CD4-positive, alpha-beta T cell treated with Interleukin-10 for 1 hour (primary cell): ENCODE measurements around the gene MAGEA9B.
"Not testable (repeated sequence)": the region's sequence is repeated elsewhere in the genome, so short reads cannot be mapped to it uniquely, and the experiment has no call there.

Experiments used
- DNase-seq: peaks from one replicate; pipeline ENCODE4 v3.0.0-alpha.2; 2020

The MAGEA9B gene, protein sequence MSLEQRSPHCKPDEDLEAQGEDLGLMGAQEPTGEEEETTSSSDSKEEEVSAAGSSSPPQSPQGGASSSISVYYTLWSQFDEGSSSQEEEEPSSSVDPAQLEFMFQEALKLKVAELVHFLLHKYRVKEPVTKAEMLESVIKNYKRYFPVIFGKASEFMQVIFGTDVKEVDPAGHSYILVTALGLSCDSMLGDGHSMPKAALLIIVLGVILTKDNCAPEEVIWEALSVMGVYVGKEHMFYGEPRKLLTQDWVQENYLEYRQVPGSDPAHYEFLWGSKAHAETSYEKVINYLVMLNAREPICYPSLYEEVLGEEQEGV

DNA sequence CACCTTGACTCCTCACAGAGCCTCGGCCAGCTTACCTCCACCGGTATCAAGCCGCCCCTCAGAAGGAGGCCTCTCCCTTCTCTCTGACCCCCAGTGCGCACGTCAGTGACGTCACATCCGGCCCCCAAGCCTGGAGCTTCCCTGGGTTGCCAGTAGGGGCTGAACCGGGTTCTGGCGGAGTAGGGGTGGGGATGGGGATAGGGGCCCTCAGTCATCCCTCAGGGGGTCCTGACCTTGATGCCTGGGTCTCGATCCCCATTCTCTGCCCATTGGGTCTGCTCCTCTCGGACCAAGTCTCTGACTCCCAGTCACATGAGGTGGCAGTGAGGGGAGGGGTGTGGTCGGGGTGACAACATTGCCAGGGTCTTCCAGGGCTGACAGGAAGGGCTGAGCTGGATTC lies at the start of gene MAGEA9B:
Gene MAGEA9B, minus strand, starts transcription at position 101 of the 400 bp plus-strand sequence. CDS start 4,280 bp downstream, outside the sequence.
- not testable (repeated sequence) for DNase-seq

- no peak for DNase-seq
Observed at GRCh38 chrX:149633511-149633910, 46.3 kb upstream of the MAGEA9B start.

DNA sequence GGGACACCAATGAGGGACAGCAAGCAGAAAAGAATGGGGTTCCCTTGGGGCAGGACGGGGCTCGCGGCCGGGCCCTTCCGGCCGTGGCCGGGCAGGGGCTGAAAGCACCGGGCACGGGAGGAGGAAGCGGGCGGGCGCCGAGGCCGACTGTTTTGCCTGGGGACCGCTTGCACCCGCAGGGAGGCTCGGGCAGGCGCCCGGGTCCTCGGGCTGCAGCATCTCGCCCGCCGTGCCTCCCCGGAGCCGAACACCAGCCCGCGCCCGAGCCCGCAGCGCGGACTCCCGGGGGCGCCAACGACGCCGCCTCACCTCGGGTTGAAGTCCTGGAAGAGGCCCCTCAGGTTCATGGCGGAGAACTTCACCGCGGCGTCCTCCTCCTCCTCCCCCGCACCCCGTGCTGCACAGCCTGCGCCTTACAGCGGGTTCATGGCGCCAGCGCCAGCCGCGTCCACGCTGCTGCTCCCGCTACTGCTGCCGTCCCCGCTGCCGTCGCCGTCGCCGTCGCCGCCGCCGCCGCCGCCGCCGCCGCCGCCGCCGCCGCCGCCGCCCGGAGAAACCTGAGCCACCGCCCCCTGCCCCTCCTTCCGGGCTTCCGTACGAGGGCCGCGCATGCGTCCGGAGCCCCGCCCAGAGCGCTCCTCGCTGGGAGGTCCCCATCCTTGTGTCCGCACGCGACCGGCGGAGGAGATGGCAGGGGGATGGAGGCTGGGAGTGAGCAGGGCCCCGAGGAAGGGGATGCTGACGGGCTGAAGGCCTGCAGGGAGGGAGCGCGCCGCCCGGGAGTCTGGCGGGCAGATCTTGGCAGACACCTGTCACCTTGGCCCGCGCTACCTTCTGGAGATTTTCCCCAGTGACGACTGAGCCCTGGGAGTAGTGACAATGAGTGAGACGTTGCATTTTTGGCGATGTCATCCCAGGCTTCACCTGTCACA lies 44.2 kb upstream of the MAGEA9B start, which contains the start of gene TMEM185A:
Gene TMEM185A, minus strand, starts transcription at position 559 of the 932 bp plus-strand sequence. Its CDS starts 212 bp downstream, at position 347.
- DNase-seq = peak; percentile 79

DNA sequence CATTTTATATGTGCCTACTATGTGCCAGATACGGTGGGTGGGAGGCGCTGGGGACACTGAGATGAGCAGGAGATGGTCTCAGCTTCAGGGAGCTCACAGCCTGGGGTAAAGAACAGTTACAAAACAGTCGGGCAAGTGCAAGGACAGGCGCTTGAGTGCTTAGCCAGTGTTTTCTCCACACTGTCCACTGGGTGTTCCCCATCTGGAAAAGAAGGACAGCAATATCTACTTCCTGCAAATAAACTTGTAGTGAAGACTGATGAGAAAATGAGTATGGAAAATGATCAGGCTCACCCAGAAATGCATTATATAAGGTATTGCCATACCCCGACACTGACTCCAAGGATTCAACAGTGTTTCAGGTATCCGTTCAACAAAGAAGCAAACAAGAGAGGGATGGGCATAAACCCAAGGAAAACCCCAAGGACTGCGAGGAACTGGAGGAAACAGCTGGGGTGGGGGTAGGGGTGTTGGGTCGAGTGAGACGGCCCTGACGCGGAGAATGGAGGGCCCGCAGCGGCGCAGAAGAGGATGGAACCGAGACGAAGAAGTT lies 43.5 kb upstream of the MAGEA9B start:
- no peak for DNase-seq

DNA sequence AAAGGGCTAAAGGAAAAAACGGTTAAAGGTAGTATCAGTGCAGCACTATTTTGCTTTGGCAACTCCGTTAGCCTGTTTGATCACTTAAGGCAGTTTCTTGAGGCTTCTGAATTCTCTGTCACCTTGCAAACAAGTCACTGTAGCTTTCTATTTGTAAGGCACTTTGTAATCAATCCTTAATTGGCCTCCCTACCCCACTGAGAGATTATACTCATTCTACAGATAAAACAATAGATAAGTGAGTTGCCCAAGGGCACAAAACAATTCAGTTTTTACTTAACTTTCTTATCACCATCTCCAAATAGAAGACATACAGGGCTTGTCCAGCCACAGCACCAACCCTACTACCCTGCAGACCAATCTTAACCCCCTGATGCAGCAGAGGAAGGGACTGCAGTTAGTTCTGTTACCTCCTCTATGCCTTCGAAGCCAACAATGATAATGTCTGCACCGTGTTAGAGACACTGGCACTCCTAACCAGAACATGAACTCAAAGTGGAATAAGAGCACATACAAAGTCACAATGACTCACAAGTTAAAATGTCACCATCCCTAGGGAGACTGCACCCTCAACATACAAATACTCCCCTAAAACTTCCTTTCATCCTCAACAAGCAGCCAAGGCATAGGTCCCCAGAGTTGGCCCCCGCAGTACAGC lies 42.6 kb upstream of the MAGEA9B start:
- DNase-seq = no peak

- no peak for DNase-seq
Observed at GRCh38 chrX:149628768-149629167, 41.5 kb upstream of the MAGEA9B start.

DNA sequence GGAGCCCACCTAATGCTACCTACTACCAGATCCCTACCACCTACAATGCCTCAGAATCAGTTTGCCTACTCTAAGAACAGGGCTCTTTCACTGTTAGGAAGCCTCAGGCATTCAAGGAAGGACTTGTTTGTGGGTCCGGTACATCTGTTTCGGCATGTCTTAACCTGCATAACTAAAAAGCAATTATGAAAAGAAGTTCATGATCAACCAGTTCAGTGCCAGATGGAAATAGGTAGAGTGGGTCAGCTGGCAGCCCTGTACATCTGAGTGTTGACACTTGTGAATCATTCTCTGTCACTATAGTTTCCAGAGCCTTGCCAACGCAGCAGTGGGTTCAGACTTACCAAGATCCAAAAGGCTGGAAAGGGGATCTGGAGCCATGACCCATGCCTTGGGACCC lies 41.0 kb upstream of the MAGEA9B start:
- no peak for DNase-seq

DNA sequence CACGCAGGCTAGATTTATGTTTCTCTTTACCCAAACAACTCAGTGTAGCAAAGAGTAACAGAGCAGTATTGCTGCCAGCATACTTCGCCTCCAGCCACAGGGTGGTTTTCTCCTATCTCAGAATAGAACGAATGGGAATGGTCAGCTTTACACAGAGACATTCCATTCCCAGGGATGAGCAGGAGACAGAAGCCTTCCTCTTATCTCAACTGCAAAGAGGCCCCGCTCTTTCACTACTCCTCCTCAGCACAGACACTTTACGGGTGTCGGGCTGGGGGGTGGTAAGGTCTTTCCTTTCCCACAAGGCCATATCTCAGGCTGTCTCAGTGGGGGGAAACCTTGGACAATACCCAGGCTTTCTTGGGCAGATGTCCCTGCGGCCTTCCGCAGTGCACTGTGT lies 39.6 kb upstream of the MAGEA9B start:
- DNase-seq = not testable (repeated sequence)

DNA sequence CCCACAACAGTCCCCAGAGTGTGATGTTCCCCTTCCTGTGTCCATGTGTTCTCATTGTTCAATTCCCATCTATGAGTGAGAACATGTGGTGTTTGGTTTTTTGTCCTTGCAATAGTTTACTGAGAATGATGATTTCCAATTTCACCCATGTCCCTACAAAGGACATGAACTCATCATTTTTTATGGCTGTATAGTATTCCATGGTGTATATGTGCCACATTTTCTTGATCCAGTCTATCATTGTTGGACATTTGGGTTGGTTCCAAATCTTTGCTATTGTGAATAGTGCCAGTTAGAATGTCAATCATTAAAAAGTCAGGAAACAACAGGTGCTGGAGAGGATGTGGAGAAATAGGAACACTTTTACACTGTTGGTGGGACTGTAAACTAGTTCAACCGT lies 32.4 kb upstream of the MAGEA9B start:
- DNase-seq = not testable (repeated sequence)

DNA sequence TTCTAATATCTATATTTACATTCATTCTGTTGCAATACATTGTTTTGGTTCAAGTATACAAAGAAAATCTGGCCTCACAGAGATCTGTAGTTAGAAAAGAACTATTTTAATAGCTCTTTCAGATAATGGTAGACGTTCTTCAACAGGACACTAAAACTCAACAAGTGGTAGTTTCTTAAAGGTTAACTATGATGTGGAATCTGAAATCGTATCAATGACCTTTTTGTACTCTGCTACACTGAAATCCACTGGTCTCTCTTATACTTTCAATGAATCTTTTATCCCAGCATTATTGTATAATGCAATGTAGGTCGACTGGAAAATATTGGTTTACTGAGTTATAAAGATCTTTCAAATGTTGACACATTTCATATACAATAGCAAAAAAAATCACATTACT lies 31.6 kb upstream of the MAGEA9B start:
- no peak for DNase-seq

DNA sequence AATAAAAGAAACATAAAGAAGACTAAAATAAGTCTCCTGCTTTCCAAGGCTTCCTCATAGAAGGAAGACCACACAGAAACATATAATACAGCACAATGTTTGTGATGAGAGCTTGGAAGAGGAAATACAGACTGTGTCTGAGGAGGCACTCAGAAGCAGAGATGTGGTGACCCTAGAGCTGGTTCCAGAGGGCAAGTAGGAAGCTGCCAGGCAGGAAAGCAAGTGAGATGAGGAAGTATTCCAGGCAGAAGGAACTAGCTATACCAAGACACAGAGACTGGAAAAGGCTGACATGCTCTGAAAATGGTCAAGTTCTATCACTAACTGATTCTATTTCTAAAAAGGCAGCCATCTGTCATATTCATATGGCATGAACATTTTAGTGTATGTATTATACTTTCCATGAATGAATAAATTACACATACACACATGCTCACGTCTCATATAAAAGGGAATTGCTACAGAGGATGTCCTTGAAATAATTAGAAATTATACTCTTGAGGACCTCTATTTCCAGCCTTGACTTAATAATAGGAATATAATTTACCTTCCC lies 24.4 kb upstream of the MAGEA9B start:
- DNase-seq = no peak

DNA sequence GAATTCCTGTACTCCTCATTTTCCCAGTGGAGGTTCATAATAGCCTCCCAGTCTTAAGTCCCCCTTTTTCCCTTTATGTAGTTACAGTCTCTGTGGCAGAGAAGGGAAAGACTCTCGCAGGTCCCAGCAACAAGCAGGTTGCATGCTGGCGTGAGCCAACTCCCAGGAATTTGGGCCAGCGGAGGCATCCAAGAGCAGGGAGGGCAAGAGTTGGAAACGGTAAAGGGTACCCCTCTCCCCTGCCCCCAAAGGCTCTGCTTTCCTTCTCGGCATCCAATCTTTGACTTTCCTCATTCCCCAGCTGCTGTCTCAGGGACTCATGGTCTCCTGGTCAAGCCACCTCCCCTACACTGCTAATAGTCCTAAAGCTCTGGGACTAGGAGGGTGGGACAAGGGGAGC lies 23.3 kb upstream of the MAGEA9B start:
- DNase-seq = no peak

GRCh38 chrX:149607699-149608098 lies 20.4 kb upstream of the MAGEA9B start:
- DNase-seq = no peak

- not testable (repeated sequence) for DNase-seq
Observed at GRCh38 chrX:149605248-149605885, 18.1 kb upstream of the MAGEA9B start.

DNA sequence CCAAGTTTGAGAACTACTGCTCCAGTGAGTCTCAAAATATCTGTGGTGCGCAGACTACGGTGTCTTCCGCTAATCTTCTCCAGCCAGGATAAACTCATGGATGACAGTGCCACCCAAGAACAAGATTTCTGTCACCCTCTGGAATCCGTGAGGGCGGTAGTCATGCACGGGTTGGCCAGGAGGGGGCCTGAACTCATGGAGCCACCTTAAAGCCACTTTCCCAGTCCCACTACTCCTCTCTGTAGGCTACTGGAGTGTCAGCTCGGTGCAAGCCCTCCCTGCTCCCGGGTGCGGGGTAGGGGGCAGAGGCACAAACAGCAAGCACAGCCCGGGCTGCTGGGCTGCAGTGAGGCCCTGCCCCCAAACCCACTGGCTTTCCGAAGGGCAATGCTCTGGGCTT lies 11.3 kb upstream of the MAGEA9B start:
- DNase-seq = not testable (repeated sequence)

GRCh38 chrX:149595943-149596342 lies 8.7 kb upstream of the MAGEA9B start:
- DNase-seq = not testable (repeated sequence)

- DNase-seq = not testable (repeated sequence)
Observed at GRCh38 chrX:149595214-149595613, 8.0 kb upstream of the MAGEA9B start, which contains the start of gene HSFX2. HSFX2 (minus strand) TSS chrX:149595314; CDS start chrX:149594700, 614 bp downstream.

- DNase-seq = not testable (repeated sequence)
Observed at GRCh38 chrX:149590993-149591392, 3.7 kb upstream of the MAGEA9B start.

DNA sequence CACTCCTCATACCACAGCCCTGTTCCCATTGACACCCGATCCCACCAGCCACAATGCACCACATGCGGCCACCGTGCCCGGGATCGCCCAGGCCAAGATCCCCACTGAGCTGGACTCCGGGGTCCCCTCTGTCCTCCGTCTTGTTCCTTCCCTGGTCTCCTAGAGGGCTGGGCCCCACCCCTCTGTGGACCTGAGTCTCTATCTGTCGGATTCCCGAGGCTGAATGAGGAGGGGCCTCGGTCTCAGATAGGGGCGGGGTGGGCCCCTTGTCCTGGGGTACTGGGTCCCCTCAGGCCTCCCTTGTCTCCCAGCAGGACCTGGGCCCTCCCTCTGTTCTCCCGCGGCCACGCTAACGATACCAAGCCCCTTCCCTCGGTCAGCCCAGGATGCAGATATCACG lies 1.6 kb downstream of the MAGEA9B start:
- DNase-seq = not testable (repeated sequence)

DNA sequence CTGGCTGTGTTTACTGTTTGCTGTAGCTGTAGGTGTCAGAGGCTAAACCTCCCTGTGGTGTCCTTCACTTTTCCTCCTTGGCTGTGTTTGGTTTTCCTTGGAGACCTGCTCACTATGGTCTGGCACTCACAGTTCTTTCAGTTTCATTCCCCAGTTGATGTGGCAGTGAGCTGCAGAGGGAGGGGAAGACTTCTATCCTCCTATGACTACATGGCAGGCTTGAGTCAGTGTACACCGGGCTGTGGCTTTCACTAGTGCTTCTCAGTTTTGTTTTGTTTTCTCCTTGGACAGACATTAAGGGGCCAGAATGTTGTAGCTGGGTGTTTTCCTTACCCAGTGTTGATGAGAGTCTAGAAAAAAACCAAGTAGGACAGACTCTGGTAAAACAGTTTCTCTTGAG lies 13.8 kb downstream of the MAGEA9B start:
- DNase-seq = not testable (repeated sequence)

GRCh38 chrX:149572743-149573142 lies 14.5 kb downstream of the MAGEA9B start:
- no peak for DNase-seq

DNA sequence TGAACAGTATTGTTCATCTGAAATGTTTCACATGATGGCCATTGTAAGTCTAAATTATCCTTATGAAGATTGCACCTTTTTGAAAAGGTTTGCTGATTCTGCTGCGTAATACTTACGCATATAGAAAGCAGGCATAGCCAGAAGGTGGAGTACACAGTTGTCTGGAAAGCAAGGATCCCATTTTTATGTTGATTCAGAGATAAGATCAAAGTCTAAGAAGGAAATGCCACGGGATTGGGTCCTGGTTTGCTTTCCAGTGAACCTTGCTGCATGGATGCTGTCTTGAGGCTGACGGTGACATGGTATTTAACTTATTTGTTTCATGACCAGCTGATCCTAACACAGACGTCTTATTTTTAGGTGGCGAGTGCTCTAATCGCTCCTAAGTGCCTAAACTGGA lies 15.5 kb downstream of the MAGEA9B start:
- no peak for DNase-seq
